ENCODE measurements around the gene CDH4.

Gene CDH4

DNA sequence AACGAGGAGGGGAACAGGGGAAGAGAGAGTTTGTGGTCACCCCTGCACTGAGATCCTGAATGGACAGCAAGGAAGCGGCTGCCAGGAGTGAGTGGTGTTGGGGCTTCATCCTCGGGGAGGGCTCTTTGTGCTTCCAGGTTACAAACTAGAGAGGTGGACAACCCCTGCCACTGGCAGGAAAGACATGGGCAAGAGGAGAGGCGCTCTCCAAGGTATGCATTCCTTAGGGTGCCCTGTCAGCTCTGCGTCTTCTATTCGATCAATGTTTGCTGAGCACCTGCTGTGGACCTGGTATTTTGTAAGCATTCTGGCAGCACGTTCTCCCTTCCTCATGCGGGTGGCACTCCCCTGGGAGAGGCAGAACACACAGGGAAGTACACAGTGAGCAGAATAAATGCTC lies 93.6 kb downstream of the CDH4 start:
- TF ChIP-seq, protein P1, sequence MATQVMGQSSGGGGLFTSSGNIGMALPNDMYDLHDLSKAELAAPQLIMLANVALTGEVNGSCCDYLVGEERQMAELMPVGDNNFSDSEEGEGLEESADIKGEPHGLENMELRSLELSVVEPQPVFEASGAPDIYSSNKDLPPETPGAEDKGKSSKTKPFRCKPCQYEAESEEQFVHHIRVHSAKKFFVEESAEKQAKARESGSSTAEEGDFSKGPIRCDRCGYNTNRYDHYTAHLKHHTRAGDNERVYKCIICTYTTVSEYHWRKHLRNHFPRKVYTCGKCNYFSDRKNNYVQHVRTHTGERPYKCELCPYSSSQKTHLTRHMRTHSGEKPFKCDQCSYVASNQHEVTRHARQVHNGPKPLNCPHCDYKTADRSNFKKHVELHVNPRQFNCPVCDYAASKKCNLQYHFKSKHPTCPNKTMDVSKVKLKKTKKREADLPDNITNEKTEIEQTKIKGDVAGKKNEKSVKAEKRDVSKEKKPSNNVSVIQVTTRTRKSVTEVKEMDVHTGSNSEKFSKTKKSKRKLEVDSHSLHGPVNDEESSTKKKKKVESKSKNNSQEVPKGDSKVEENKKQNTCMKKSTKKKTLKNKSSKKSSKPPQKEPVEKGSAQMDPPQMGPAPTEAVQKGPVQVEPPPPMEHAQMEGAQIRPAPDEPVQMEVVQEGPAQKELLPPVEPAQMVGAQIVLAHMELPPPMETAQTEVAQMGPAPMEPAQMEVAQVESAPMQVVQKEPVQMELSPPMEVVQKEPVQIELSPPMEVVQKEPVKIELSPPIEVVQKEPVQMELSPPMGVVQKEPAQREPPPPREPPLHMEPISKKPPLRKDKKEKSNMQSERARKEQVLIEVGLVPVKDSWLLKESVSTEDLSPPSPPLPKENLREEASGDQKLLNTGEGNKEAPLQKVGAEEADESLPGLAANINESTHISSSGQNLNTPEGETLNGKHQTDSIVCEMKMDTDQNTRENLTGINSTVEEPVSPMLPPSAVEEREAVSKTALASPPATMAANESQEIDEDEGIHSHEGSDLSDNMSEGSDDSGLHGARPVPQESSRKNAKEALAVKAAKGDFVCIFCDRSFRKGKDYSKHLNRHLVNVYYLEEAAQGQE (IDR thresholded peaks at IDR 0.05; ENCODE audit: low read depth): peak; percentile 62
- no peak for TF ChIP-seq CREB1 (IDR thresholded peaks at IDR 0.05; ENCODE audit: low read depth)
- TF ChIP-seq, protein P2, sequence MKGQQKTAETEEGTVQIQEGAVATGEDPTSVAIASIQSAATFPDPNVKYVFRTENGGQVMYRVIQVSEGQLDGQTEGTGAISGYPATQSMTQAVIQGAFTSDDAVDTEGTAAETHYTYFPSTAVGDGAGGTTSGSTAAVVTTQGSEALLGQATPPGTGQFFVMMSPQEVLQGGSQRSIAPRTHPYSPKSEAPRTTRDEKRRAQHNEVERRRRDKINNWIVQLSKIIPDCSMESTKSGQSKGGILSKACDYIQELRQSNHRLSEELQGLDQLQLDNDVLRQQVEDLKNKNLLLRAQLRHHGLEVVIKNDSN (IDR thresholded peaks at IDR 0.05): no peak

DNA sequence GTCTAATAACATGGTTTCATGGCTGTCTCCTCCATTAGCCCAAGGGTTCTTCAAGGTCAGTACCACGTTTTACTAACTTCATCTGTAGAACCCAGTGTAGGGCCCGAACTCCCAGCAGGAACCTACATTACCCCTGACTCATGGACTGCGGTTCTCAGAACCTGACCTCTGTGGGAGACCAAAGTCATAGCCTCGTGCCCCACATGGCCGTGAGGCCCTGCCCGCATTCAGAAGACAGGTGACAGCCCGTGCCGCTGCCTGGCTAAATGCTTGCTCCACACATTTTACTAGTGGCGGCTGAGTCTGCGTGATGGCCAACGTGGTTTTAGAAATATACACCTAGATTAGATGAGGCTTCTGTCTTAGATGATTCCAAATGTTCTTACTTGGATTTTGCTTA lies 94.9 kb downstream of the CDH4 start:
- no peak for TF ChIP-seq CEBPB (IDR thresholded peaks at IDR 0.05)
- TF ChIP-seq EGR1 (IDR thresholded peaks at IDR 0.05): no peak
- TF ChIP-seq, protein P2 (IDR thresholded peaks at IDR 0.05): no peak
- TF ChIP-seq TEAD4 (IDR thresholded peaks at IDR 0.05): no peak
- no peak for TF ChIP-seq CREB1 (IDR thresholded peaks at IDR 0.05; ENCODE audit: low read depth)
- TF ChIP-seq, protein P3, sequence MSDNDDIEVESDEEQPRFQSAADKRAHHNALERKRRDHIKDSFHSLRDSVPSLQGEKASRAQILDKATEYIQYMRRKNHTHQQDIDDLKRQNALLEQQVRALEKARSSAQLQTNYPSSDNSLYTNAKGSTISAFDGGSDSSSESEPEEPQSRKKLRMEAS (IDR thresholded peaks at IDR 0.05): no peak
- no peak for TF ChIP-seq YY1 (IDR thresholded peaks at IDR 0.05; ENCODE audit: low read depth)
- no peak for TF ChIP-seq ZBTB7A (IDR thresholded peaks at IDR 0.05; ENCODE audit: low read depth)
- no peak for TF ChIP-seq FOXM1 (IDR thresholded peaks at IDR 0.05; ENCODE audit: borderline replicate concordance, low read depth)
- TF ChIP-seq TCF12 (IDR thresholded peaks at IDR 0.05; ENCODE audit: low read depth): no peak
- TF ChIP-seq, protein P1 (IDR thresholded peaks at IDR 0.05; ENCODE audit: low read depth): no peak
- no peak for TF ChIP-seq EP300 (IDR thresholded peaks at IDR 0.05; ENCODE audit: borderline replicate concordance)
- no peak for TF ChIP-seq NFIC (IDR thresholded peaks at IDR 0.05)
- no peak for TF ChIP-seq TAF1 (IDR thresholded peaks at IDR 0.05; ENCODE audit: low read depth)
- TF ChIP-seq RAD21 (IDR thresholded peaks at IDR 0.05; ENCODE audit: low read depth): no peak

DNA sequence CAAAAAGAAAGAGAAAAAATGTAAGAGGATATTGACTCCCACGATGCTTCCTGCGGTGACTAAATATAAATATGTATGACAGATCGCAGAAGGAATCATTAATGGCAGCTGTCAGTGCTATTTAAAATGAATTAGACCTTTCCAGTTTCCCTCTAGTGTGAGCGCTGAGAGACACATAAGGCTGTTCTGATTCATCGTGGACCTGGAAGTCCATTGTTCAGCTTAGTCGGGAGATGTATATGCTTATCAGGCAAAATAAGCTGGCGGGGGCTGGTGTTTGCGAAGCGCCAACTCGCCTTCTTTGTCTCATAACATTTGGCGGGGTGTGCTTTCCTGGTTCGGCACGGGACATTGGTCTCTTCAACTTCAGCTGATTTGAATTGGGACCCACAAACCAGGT lies 95.4 kb downstream of the CDH4 start:
- TF ChIP-seq NFIC (IDR thresholded peaks at IDR 0.05): no peak
- TF ChIP-seq, protein P2 (IDR thresholded peaks at IDR 0.05): no peak
- no peak for TF ChIP-seq CEBPB (IDR thresholded peaks at IDR 0.05)
- no peak for TF ChIP-seq EGR1 (IDR thresholded peaks at IDR 0.05)
- no peak for TF ChIP-seq EP300 (IDR thresholded peaks at IDR 0.05; ENCODE audit: borderline replicate concordance)
- no peak for TF ChIP-seq TEAD4 (IDR thresholded peaks at IDR 0.05)
- no peak for TF ChIP-seq CREB1 (IDR thresholded peaks at IDR 0.05; ENCODE audit: low read depth)
- no peak for TF ChIP-seq ZBTB7A (IDR thresholded peaks at IDR 0.05; ENCODE audit: low read depth)
- no peak for TF ChIP-seq FOXM1 (IDR thresholded peaks at IDR 0.05; ENCODE audit: borderline replicate concordance, low read depth)
- TF ChIP-seq, protein P1 (IDR thresholded peaks at IDR 0.05; ENCODE audit: low read depth): no peak
- no peak for TF ChIP-seq TAF1 (IDR thresholded peaks at IDR 0.05; ENCODE audit: low read depth)
- no peak for TF ChIP-seq YY1 (IDR thresholded peaks at IDR 0.05; ENCODE audit: low read depth)
- TF ChIP-seq RAD21 (IDR thresholded peaks at IDR 0.05; ENCODE audit: low read depth): no peak
- TF ChIP-seq, protein P3 (IDR thresholded peaks at IDR 0.05): no peak

DNA sequence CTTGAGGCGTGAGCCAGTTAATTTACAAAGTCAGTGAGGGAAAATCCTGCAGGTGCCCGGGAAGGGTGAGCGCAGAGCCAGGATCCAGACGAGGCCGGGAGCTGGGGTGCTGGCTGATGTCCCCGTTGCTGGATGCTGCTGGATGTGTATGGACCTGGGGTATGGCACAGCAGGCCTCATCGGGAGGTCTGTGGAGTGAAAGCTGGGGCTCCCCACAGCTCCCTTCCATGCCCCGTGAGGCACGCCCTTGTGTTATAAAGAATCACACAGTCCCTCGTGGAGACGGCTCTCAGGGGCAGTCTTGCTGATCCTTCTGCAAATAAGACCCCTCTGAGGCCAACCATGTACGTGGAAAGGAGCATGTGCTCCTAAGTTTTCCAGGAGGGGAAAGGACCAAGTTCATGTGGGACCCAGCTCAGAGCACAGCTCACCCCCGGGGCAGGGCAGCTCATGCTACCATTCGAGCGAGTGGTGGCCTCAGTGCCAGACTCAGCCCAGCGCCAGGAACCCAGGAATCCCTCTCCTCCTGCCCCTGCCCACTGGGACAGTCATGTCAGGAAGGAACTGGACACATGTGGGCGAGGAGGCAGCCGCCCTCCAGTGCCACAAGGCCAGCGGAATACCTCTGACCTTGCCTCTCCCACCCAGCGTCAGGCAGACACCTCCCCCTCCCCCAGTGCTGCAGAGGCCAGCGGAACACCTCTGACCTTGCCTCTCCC lies 97.5 kb downstream of the CDH4 start:
- TF ChIP-seq TCF12 (IDR thresholded peaks at IDR 0.05; ENCODE audit: low read depth) (no peak), TEAD4 (IDR thresholded peaks at IDR 0.05) (no peak), TAF1 (IDR thresholded peaks at IDR 0.05; ENCODE audit: low read depth) (no peak), ZBTB7A (IDR thresholded peaks at IDR 0.05; ENCODE audit: low read depth) (no peak), CEBPB (IDR thresholded peaks at IDR 0.05) (no peak)
- TF ChIP-seq, protein P2 (IDR thresholded peaks at IDR 0.05): no peak

Data from Ishikawa (cell line).